Endometrial microvascular endothelial cells (primary cell): Measurements from ENCODE around the gene PPFIA1. TPM values are rescaled to one million over a fixed set of nuclear protein-coding genes. Genes with fewer than 3 reads are reported as not detected.
"Not testable (repeated sequence)": the region's sequence is repeated elsewhere in the genome, so short reads cannot be mapped to it uniquely, and the experiment has no call there.

Experiments
- in situ Hi-C: cut with HindIII; loops from 2 replicates; pipeline ENCODE4 v1.10.0; 2017; ENCODE audit warnings: low sequenced_read_pairs, low pct_unique_long_range_greater_than_20kb; ENCODE audit errors: inconsistent ontology term
- total RNA-seq: library from RNA; depleted of rRNA; stranded (reverse); fragments of >200 nt; gene quantifications from one replicate; pipeline ENCODE4 v1.2.3, GENCODE V29; 2015; ENCODE audit errors: inconsistent ontology term

The PPFIA1 gene
- total RNA-seq, 1 donor from 2014 or later = 46.1 TPM

DNA sequence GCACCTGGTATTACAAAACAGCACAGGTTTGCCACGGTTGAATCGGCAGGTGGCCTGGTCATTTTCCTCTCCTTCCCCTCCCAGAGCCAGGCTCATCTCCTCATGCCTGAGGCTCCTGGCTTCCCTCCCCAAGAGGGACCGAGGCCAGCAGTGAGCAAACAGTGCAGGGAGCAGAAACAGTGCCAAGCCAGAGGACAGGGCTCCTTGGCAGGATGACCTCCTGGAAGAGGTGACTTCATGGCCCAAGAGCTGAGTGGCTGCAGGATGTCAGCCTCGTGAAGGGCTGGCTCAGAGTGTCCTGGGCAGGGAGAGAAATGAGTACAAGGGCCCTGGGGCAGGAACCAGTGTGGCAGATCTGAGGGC, 22.8 kb upstream of the PPFIA1 start:
- in situ Hi-C loops = no loop called here

DNA sequence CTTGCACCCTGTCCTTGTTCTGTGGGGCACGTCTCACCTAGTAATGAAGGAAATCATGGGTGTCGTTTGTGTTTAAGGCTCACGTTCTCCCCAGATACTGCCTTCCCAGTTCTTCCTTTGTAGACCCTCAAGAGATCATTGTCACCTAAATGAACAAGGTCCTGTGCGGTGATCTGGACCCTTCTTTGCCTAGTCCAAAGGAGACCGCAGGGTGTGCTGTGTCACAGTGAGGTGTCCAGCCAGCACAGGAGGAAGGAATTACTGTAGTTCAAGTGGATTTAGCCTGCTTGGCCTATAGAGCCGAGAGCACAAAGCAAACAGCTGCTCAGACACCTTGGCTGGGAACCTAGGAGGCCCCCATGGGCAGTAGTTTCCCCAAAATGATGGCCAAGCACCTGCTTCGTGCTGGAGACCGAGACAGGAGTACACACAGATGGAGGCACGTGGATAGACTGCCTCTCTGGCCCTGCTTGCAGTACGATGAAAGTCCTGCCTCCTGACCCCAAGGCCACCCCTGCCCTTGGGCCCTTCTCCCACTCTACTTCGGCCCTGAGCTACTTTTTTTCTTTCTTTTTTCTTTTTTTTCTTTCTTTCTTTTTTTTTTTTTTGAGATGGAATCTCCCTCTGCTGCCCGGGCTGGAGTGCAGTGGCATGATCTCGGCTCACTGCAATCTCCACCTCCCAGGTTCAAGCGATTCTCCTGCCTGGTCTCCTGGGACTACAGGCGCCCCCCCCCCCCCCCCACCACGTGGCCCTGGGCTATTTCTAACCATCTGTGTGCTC, 19.4 kb upstream of the PPFIA1 start:
- in situ Hi-C loops = no loop called here

DNA sequence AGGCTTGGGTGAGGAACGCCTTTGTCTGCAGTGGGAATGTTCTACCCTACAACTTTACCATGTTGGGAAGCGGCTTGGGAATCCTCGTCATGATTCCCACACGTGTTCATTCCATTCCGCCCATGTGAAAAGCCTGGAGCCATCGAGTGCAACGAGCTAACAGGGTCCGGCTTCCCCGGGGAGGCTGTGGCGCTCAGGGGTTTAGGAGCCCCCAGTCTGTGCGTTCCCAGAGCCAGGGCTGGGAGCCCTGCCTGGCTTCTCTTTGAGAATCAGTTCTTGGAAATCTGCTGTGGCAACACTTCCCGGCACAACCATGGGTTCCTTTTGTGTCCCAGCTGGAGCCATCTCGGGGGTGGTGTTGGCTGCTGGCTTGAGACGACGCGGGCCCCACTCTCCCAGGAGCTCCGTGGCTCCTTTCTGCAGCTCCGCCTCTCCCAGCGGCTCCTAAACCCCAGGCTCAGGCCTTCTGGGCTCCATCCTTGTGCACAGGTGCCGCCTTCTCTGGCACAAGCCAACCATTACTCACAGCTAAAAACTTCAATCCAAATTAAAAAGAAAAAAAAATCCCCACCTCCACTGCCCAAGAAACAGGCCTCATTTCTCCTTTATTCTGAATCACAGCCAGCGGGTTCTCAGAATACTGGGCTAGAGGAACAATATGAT, 18.7 kb upstream of the PPFIA1 start:
- in situ Hi-C loops = no loop called here

DNA sequence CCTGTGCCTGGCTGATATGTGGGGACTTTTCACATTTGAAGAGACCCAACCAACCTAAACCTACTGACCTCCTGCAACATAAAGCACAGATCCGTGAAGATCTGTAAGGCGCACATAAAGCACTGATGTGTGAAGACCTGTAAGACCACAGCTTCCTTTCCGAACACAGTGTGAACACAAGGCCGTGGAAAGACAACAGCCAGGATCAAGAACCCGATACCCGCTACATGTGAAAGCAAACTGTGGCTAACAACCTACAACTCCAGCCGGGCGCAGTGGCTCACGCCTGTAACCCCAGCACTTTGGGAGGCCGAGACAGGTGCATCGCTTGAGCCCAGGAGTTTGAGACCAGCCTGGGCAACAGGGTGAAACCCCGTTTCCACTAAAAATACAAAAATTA, 17.6 kb upstream of the PPFIA1 start:
- in situ Hi-C loops = no loop called here

DNA sequence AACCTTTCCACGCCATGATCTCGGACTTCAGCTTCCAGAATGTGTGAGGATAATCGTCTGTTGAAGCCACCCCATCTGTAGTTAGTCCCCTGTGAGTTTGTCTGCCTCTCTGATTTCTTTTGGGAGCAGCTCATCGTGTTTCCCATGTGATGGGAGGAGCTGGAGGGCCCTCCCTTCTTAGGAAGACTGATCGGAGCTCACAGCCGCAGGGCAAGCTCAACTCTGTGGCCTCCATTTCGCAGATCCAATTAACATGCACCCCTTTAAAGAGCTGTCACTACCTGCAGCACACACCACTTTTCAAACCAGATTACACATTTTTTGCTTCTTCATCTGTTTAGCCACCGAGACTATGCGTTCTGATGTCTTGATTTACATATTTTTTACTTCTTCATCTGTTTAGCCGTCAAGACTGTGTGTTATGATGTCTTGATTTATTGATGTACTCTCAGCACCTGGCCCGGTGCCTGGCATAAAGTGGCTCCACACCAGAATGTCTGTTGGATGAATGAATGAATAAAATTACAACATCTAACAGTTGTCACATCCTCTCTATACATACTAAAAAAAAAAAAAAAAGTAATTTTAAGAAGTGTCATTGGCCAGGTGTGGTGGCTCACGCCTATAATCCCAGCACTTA, 14.9 kb upstream of the PPFIA1 start:
- in situ Hi-C loops = no loop called here

DNA sequence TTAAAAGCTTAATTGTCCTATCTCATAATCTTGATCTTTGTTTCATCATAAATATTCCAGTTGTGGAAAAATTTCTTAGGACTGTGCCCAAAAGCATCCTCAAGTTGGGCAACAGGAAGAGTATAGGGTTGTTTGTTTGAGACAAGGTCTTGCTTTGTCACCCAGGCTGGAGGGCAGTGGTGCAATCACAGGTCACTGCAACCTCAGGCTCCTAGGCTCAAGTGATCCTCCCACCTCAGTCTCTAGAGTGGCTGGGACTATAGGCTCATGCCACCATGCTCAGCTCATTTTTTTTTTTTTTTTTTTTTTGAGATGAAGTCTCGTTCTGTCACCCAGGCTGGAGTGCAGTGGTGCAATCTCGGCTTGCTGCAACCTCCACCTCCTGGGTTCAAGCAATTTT, 11.4 kb upstream of the PPFIA1 start:
- in situ Hi-C loops = not testable (repeated sequence)

DNA sequence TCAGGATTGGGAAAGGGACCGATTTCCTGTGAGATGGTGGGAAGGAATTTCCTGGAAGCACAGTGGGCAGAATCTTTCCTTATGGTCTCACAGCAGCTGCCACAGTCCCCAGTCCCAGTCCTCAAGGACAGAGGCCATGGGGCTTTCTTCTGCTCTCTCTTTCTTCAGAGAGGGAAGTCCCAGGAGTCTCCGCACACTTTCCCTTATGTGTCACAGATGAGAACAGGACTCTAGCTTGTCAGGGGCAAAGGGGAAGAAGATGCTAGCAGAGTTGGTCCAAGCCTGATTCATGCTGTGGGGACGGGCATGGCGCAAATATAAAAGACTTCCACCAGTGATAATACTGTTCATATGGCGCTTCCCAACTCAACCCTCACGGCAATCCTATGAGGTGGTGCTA, 7.5 kb upstream of the PPFIA1 start:
- in situ Hi-C loops = no loop called here

DNA sequence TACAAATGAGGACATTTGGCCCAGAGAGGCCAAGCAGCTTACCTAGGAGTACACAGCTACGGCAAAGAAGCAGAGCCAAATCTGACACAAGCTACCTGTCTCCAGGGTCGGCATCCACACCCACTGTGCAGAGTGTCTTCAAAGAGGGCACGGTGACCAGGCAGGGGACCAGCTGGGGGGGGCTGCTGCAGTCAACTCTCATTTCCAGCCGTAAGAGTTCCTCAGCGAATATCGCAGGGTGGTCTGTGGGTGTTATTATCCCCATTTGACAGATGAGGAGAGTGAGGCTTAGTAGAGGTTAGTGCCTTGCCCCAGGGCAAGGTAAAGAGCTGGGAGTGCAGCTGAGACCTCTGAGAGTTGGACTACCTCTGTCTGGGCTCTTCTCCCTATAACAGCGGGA, 7.1 kb upstream of the PPFIA1 start:
- in situ Hi-C loops = no loop called here

DNA sequence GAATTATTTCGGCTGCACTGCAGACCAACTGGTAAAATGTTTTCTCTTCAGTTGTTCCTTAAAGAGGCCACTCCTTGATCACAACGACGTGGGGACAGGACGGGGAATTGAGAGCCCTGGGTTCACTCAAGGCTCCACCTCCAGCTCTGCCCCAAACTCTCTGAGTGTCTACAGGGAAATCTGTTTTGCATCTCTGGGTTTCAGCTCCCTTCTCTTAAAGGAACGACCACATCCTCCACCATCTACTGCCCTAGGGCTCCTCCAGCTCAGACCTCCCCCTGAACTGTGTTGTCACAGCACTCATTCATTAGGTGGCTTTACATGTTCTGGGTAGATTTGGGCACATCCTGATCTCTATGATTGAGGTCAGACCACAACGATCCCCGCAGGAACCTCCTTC, 5.1 kb upstream of the PPFIA1 start:
- in situ Hi-C loops = no loop called here

DNA sequence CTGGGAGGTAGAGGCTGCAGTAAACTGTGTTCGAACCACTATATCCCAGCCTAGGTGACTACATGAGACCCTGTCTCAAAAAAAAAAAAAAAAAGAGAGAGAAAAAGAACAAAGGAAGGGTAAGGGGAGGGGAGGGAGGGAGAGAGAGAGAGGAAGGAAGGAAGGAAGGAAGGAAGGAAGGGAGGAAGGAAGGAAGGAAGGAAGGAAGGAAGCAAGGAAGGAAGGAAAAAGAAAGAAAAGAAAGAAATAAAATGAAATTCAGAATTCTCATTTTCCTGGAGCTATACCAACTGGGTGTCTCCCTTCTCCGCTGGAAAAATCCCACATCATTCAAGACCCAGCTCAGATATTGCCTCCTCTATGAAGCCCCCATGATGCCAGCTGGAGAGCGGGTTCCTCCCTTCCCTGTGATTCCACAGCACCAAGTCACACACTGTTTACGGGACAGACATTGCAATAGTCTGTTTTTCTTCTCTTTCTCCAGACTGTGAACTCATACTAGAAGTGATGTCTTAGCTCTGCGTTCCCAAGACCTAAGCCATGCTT, 3.0 kb upstream of the PPFIA1 start:
- in situ Hi-C loops = no loop called here

DNA sequence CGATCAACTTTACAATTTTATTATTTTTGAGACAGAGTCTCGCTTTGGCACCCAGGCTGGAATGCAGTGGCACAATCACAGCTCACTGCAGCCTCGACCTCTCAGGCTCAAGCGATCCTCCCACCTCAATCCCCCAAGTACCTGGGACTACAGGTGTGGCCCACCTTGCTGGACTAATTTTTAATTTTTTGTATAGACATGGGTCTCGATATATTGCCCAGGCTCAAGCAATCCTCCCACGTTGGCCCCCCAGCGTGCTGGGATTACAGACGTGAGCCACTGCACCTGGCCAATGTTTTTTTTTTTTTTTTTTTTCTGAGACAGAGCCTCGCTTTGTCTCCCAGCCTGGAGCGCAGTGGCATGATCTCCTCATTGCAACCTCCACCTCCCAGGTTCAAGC, 2.0 kb upstream of the PPFIA1 start:
- in situ Hi-C loops = no loop called here

DNA sequence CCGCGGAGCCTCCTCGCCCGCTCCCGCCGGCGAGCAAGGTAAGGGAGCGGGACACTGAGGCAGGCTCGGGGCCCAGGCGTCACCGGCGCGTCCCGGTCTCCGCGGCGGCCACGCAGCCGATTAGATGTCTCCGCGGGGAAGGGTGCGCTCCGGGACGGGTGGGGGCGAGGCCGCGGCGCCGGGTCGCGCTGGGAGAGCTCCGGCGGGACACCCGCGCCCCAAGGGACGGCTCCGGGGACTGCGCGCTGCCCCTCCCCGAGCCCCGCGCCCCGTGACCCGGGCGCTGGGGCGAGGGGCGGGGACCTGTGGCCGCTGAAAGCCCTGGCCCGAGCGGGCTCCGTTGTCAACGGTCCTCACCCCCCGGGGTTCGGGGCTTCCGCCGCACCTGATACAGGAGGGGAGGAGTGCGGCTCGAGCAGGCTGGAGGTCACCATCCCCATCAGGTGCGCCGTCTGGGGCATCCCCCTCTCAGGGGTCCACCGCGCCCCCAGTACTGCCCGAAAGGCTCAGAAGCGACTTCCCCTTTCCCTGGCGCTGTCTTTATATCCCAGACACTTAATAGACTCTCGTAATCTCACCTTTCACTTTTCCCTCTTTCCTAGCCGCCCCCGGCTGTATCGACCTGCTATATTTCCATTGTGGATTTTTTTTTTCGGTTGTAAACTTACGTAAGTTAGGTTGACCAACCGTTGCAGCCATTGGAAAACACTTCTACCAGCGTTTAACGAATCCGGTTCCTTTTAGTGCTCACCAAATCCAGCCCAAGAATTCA, 573 bp downstream of the PPFIA1 start:
- in situ Hi-C loops = no loop called here

DNA sequence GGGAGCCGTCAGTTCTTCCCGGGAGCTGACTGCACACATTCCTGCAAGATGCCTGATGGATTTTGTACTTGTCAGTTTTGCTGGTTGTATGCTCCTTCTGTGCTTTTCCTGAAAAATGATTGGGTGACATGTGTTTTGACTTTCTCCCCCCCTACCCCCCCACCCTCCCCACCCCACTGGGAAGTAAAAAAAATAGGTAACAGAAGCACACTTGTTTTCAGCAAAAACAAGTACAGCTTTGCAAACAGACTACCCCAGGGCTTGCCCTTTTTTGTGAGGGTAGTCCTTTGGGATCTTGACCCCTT, 1.1 kb downstream of the PPFIA1 start:
- in situ Hi-C loops = no loop called here

DNA sequence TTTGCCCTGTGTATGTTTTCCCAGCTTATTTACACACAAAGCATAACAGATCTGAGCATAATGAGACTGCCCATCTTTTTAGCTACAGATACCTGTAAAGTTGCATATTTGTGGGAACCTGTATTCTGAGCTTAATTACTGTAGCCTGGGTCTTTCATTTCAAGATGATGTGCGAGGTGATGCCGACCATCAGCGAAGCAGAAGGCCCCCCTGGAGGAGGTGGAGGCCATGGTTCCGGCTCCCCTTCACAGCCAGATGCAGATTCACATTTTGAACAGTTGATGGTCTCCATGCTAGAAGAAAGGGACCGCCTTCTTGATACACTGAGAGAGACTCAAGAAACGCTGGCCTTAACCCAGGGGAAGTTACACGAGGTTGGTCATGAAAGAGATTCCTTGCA, 1.5 kb downstream of the PPFIA1 start:
- in situ Hi-C loops = no loop called here

DNA sequence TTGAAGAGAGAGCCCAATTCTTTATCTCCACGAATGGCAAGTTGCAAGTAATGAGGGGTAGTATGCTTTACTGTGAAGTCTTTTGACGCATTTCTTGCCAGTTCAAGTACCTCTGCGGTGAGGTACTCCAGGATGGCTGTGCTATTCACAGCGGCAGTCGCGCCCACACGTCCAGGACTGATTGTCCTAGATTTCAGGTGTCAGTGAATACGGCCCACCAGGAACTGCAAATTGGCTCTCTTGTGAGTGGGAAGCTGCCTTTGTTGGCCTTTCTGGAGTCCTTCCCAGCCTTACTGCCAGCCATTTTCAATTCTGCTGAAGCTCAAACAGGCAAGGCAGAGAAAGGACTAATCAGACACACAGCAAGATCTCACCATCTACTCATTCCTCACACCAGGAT, 8.5 kb downstream of the PPFIA1 start:
- in situ Hi-C loops = no loop called here

DNA sequence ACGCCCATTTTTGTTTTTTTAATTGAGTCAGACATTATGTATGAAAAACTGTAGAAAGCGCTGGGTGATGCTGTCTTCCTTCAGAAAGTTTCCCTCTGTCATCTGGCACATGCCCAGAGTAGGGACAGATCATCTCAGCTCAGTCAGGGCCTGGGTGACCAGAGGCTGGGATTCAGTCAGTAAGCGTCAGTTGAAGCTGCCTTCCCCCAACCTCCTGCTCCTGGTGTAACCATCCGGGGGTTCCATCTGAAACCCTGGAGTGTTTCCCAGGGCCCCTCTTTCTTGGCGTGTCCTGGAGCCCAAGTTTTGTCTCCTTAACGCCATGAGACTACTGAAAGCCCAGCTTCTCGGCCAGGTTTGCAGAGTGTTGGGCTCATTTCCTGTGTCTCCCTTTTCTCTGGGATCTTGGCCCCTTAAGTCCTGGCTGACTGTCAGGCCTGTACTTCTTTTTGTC, 10.7 kb downstream of the PPFIA1 start:
- in situ Hi-C loops = no loop called here

DNA sequence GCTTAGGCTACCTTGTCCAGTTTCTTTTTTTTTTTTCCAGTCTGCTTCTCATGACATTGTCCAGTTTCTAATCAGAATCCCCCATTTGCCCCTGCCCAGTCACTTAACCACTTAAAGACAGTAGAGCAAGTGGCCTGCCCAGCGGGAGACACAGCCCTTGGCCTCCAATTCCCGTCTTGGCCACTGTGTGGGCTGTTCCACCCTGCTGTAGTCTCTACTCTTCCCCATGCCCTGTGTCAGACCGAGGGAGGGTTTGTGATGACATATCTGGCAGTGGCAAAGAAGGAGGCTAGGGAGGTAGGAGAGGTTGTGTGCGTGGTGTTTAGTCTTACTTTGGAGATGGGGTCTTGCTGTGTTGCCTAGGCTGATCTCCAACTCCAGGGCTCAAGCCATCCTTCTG, 11.5 kb downstream of the PPFIA1 start:
- in situ Hi-C loops = no loop called here

DNA sequence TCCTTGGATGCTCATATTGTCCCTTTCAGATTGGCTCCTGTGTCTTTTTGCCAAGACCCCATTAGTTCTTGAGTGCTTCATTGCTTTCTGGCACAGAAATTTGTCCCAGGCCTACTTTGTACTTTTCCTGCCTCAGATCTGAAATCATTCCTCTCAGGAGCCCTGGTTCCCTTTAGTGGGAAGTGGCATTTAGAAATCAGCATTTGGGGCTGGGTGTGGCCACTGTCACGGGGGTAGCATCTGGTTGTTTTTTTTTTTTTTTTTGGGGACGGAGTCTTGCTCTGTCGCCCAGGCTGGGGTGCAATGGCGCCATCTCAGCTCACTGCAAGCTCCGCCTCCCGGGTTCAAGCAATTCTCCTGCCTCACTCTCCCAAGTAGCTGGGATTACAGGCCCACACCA, 18.2 kb downstream of the PPFIA1 start:
- in situ Hi-C loops = no loop called here

DNA sequence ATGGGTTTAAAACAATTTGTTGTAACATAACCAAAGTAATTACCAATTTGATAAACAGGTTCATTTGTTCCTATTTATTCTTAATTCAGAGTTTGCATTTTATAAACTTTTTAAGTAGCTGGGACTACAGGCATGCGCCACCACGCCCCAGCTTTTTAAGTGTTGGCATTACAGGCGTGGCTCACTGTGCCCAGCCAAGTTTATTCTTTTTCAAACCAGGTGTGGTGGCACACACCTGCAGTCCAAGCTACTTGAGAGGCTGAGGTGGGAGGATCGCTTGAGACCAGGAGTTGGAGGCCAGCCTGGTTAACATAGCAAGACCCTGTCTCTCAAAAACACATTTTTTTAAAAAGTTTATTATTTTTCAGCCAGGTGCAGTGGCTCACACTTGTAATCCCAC, 19.1 kb downstream of the PPFIA1 start:
- in situ Hi-C loops = no loop called here
